Fibroblast of lung (primary cell): ENCODE data around the gene C20orf204.

Experiments used
- EZH2 ChIP-seq: IDR thresholded peaks from 2 replicates; pipeline ENCODE4 v1.5.1; 2012; ENCODE audit warnings: low read length, control low read depth, mild to moderate bottlenecking; ENCODE audit errors: missing control alignments
- TF ChIP-seq, protein P1 (sequence below), 2 donors: IDR thresholded peaks in 1 of 2; conservative IDR thresholded peaks in 1 of 2; 1 replicate in 1 of 2; 2 replicates in 1 of 2; pipeline ENCODE4 v1.5.1; 2011 to 2012; ENCODE audit warnings: low read length in 2 of 2, control low read depth in 1 of 2, inconsistent platforms in 1 of 2, low read depth in 1 of 2, mild to moderate bottlenecking in 1 of 2

DNA sequence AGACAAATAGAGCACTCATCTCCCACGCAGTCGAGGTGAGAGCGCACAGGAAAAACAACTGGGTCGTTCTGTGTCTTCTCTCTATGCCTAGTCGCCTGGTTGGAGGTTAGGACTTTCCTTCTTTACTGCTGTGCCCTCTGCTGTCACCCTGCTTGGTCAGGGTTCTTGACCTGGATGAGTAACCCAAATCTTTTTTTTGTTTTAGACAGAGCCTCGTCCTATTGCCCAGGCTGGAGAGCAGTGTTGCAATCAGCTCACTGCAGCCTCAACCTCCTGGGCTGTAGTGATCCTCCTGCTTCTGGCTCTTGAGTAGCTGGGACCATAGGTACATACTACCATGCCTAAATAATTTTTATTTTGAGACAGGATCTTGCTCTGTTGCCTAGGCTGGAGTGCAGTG, 30.6 kb upstream of the C20orf204 start:
- TF ChIP-seq, protein P1, sequence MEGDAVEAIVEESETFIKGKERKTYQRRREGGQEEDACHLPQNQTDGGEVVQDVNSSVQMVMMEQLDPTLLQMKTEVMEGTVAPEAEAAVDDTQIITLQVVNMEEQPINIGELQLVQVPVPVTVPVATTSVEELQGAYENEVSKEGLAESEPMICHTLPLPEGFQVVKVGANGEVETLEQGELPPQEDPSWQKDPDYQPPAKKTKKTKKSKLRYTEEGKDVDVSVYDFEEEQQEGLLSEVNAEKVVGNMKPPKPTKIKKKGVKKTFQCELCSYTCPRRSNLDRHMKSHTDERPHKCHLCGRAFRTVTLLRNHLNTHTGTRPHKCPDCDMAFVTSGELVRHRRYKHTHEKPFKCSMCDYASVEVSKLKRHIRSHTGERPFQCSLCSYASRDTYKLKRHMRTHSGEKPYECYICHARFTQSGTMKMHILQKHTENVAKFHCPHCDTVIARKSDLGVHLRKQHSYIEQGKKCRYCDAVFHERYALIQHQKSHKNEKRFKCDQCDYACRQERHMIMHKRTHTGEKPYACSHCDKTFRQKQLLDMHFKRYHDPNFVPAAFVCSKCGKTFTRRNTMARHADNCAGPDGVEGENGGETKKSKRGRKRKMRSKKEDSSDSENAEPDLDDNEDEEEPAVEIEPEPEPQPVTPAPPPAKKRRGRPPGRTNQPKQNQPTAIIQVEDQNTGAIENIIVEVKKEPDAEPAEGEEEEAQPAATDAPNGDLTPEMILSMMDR (conservative IDR thresholded peaks at IDR 0.05 in 1 of 2, IDR thresholded peaks at IDR 0.05 in 1 of 2; ENCODE audit: low read depth in 1 of 2, low read length in 2 of 2): no peak
- TF ChIP-seq EZH2: no peak
